T-helper 2 cell treated with Interferon-gamma antibody and Interleukin-4, amounts not matched to agents 100 ng/mL and 5 ng/mL, for 36 hours (primary cell): ENCODE data around the gene CPLX1. TPM values are rescaled to one million over a fixed set of nuclear protein-coding genes. Genes with fewer than 3 reads are reported as not detected.
"Not testable (repeated sequence)": the region's sequence is repeated elsewhere in the genome, so short reads cannot be mapped to it uniquely, and the experiment has no call there.

Experiments
- intact Hi-C: fragments of 100-400 bp; cut with micrococcal nuclease; formaldehyde crosslinking; loops from one replicate; pipeline ENCODE4 v1.15.1; 2023
- total RNA-seq: library from RNA; stranded (reverse); gene quantifications from 2 replicates; pipeline ENCODE4 v1.2.3, GENCODE V29; 2022

CPLX1 gene
- total RNA-seq, 1 donor from 2014 or later, result 0.48 TPM

GRCh38 chr4:821181-821591 is 4.7 kb downstream of the CPLX1 start:
- intact Hi-C loops, result no loop called here

DNA sequence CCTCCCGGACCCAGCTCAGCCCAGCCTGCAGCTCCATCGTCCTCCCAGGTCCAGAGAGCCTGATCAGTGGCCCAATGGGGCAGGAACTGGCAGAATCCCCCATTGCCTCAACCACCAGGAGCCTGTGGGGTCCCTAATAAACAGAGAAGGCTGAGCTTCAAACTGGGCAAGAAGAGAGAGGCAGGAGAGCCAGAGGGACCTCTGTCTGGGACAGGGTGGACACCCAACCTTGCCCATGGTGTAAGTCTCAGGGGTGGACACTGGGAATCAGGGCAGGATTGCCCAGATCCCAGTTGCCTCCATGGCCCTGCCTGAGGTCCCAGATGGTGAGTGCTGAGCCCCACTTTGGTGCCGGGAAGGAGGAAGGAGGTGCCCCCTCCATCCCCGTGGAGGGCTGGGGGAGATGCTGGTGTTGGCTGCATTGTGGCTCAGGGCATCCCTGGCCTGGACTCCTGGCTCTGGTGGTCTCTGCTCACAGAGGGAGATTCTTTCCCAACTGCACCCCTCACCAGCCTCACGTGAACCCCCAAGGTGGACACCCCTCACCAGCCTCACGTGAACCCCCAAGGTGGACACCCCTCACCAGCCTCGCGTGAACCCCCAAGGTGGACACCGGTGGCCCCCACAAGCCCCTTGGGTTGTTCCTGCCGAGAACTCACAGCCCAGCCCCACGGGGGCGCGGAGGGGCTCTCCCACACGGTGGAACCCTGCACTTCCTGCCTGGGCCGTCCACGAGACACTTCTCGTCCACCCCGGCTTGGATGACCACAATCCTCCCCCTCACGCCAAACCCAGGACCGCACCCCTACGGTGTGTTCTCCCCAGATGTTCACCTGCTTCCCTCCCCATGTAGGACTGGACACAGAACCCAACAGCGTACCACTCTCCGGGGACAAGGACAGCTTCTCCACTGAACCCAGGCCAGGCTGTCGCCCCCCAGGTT is 5.4 kb downstream of the CPLX1 start:
- intact Hi-C loops, result no loop called here

DNA sequence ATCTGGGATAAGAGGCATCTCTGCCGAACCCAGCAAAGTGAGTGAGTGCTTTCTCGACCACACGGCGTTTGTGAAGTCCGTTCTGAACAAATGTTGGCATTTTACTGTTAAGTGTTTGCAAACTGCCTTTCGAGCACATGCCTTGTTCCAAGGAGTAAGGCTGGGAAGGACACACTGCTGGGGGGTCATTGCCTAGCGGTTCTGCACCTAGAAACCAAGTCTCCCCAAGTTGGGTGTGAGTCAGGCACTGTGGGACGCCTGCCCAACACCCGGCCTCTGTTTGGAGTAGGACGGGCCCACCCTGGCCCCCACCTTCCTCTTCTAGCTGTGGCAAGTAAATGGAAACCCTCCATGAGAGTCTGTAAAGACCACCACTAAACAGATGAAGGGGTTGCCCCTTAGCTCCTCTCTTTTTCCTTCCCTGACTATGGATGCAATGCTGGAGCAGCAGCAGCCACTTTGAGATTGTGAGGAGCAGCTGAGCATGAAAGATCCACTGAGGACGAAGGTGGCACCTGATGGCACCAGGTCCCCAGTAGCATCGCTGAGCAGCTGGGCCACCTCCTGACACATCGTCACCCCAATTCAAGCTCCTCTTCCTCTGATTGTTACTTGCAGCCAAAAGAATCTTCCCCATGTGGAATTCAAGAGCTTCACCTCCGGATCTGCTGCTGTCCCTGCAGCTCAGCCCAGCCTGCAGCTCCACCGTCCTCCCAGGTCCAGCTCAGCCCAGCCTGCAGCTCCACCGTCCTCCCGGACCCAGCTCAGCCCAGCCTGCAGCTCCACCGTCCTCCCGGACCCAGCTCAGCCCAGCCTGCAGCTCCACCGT is 6.3 kb downstream of the CPLX1 start:
- intact Hi-C loops, result no loop called here

DNA sequence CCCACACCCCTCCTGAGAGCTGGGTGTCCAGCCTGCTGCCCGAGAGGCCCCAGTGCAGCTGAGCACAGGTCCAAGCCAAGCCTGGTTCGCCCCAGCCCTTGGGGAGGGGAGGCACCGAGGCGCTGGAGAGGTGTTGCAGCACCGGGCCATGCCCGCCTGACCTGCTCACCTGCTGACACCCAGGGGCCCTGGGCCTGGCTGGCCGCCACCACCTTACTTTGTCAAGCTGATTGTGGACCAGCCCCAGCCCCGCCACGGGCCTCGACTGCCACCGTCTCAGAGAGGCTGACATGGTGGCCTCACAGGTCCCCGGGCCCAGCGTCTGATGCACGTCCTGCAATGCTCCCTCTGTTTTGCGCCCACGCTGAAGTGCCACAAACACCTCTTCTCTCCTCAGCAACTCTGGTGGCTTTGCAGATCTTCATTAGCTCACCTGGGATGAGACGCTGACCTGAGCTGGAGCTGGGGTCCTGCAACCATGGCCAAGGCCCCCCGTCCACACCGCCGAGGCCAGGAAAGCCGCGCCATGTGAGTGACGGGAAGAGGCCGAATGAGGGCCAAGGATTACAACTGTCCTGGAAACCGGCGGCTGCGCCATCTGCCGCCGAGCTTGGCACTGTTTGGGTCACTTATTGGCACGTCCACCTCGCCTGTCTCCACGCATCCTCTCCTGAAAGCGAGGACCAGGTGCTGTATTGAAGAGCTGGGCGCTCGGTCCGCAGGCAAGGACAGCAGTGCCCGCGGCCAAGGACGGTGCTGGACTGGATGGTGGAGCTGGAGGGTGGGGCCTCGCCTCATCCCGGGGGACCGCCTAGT is 7.6 kb downstream of the CPLX1 start:
- intact Hi-C loops, result no loop called here

- intact Hi-C loops, result no loop called here
Measured at GRCh38 chr4:815464-816146, 10.3 kb downstream of the CPLX1 start.

DNA sequence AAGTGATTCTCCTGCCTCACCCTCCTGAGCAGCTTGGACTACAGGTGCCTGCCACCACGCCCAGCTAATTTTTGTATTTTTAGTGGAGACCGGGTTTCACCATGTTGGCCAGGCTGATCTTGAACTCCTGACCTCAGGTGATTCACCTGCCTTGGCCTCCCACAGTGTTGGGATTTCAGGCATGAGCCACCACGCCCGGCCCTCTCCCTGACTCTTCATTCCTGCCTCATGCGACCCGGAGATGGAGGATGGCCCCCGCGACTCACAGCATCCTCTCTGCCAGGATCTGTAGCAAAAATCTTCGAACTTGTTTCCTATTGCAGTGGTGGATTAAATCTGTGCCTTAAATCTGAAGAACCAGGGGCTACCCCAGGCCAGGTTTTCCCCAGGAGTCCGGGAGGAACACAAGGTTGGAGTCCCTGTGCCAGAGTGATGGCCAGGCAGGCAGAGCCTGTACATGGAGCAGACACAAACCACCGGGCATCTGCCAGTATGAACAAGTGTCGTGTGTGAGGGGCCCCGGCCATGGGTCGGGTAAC is 11.5 kb downstream of the CPLX1 start:
- intact Hi-C loops, result no loop called here

- intact Hi-C loops, result no loop called here
Measured at GRCh38 chr4:813900-814299, 12.0 kb downstream of the CPLX1 start.

- intact Hi-C loops, result no loop called here
Measured at GRCh38 chr4:808860-809570, 16.9 kb downstream of the CPLX1 start.

- intact Hi-C loops, result no loop called here
Measured at GRCh38 chr4:807792-808191, 18.1 kb downstream of the CPLX1 start.

DNA sequence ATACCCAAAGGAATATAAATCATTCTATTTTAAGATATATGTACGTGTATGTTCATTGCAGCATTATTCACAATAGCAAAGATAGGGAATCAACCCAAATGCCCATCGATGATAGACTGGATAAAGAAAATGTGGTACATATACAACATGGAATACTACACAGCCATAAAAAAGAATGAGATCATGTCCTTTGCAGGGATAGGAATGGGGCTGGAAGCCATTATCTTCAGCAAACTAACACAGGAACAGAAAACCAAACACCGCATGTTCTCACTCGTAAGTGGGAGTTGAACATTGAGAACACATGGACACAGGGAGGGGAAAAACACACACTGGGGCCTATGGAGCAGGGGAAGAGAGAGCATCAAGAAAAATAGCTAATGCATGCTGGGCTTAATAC is 18.9 kb downstream of the CPLX1 start:
- intact Hi-C loops, result not testable (repeated sequence)

- intact Hi-C loops, result no loop called here
Measured at GRCh38 chr4:804804-805203, 21.1 kb downstream of the CPLX1 start.

GRCh38 chr4:803884-804283 is 22.0 kb downstream of the CPLX1 start:
- intact Hi-C loops, result no loop called here

- intact Hi-C loops, result no loop called here
Measured at GRCh38 chr4:801436-802124, 24.3 kb downstream of the CPLX1 start.

DNA sequence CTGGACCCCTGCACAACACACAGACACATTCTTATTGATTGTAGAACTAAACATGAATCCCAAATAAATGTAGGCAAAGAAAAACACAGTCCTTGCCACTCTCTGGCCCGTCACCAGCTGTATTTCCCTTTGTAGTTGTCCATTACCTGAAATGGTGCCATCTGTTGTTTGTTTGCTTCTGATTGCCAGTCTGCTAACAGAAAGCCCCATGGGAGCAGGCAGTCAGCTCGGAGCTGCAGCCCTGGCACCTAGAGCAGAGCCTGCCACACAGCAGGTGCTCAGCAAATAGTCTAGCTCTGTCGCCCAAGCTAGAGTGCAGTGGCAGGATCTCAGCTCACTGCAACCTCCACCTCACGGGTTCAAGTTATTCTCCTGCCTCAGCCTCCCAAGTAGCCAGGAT is 28.9 kb downstream of the CPLX1 start:
- intact Hi-C loops, result no loop called here

- intact Hi-C loops, result no loop called here
Measured at GRCh38 chr4:796206-796605, 29.7 kb downstream of the CPLX1 start.

DNA sequence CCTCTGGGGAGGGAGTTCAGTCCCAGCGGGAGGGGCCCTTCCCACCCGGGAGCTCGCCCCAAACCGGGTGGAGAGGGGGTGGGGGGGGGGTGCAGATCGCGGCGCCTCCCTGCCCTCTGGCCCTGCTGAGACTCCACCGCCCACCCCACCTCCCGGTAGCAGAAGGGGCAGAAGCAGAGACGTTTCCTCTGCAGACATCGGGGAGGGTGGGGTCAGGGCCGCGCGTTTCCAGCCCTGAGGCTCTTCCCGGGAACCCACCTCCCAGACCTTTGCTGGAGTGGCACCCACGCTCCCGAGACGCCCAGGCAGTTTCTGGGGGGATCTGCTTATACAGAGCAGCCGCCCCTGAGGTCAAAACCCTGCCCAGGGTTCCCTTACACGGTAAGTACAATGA is 30.2 kb downstream of the CPLX1 start:
- intact Hi-C loops, result no loop called here

DNA sequence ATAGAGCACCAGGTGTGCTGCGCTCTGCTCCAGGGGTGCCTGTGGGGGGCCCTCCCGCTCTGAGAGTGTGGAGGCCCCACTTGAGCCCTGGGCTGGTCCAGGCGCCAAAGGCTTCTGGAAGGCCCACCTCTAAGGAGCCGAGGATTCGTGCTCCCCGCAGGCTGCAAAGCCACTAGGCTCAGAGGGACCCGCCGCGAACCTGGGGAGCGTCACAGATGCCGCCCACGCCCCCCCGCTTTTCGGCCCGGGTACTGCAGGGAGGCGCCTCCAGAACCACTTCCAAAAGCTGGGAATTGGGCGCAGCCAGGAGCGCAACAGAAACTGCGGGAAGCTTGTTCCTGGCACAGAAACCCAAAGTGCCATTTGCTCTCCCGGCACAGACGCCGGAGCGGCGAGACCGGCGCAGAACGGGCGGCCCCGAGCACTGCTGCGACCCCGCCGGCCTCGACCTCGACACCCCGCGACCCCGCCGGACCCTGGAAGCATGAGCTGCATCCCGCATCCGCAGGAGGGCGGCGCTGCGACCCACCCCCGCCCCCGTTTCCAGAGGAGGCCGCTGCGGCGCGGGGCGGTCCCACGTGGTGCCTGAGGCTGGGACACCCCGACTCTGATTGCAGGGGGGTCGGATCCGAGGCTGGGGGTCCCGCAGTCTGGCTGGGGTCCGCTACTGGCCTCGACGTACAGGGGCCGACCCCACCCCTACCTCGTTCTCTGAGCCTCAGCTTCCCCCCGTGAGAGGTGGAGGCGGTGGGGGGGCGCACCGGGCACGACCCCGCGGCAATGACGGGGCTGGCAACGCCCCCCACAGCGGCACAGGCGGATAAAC is 30.8 kb downstream of the CPLX1 start:
- intact Hi-C loops, result no loop called here

DNA sequence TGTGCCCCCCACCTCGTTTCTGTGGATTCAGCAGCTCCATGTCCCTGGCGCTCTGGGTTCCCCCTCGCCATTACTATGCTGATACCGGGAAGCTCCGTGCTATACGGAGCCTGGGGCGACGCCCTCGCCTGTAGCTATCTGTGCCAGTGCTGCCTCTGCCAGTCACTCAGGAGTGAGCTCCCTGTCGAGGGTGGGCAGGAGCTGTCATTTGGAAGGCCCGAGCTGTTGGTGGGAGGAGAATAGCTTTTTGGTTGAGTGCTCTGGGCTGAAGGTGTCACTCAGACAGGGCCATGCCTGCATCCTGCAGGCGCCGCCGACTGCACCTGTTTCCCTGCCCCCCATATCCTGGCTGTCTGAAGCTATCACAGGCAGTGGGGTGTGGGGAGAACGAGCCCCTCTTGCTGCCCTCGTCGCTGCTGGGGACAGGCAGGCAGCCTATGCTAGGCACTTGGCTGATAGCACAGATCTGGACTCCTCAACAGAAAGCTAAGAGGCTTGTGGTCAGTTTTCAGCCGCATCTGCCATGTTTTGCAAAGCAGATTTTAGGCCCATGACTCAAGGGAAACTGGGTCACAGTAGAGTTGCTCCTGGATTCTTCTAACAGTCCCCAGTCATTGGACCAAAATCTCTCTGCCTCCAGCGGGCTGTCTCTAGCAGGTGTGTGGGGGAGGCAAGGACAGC is 31.8 kb downstream of the CPLX1 start:
- intact Hi-C loops, result no loop called here
